ENCODE measurements around the gene UQCRHL.
"Not testable (repeated sequence)": the region's sequence is repeated elsewhere in the genome, so short reads cannot be mapped to it uniquely, and the experiment has no call there.

UQCRHL gene

DNA sequence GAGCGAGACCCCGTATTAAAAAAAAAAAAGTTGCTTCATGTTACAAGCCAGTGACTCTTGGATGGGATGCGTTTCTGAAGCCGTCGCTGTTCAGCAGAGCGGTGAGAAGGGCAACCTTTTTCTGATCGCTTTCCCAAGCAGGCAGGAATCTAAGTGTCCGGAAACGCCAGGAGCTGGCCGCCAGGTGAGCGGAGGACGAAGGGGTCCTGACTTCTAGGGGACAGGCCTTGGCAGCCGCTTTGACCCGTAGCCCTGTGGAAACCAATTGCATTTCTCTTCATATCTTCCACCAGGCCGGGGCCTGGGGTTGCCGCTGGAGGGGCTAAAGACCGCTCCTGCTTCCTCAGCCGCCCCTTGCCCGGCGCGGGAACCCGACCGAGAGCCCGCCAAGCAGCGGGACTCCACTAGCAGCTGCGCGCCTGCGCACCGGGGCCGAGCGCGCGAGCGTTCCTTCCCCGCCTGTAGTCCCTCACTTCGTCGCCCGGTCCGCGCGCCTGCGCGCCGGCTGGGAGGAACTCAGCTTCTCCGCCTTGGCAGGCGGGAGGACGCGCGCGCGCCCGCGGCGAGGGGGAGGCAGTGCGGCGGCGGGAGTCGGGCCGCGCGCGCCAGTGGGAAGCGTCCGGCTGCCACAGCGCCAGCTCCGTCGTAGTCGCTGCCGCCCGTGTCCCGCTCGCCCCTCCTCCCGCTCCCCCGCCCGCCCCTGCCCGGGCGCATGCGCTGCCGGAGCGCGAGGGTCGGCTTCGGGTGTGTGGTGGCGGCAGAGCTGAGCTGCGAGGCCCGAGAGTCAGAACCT is 39.8 kb upstream of the UQCRHL start, which contains the start of gene SPEN:
TSS of gene SPEN (plus strand) at position 608 of the 793 bp plus-strand sequence. CDS start 361 bp downstream, outside the sequence.
- Histone ChIP-seq H3K4me1 (ENCODE audit: control insufficient read depth in 1 of 2, insufficient read depth in 2 of 2, low read length in 2 of 2) (peaks cover 6 to 32% of the 10 kb centered on the region in 2 donors), H3K36me3 (ENCODE audit: control insufficient read depth in 1 of 2, insufficient read depth in 2 of 2, low read length in 2 of 2) (no peaks in the 10 kb centered on the region), H3K27ac (ENCODE audit: low read length) (peak within 1 kb of the TSS; percentile 98), H3K9me3 (ENCODE audit: control insufficient read depth in 1 of 2, low read length in 2 of 2) (no peaks in the 10 kb centered on the region), H3K27me3 (ENCODE audit: low read depth, low read length) (no peaks in the 10 kb centered on the region), H3K4me3 (ENCODE audit: low read depth in 1 of 2, low read length in 2 of 2) (peak within 1 kb of the TSS; percentile 77 to 98)

DNA sequence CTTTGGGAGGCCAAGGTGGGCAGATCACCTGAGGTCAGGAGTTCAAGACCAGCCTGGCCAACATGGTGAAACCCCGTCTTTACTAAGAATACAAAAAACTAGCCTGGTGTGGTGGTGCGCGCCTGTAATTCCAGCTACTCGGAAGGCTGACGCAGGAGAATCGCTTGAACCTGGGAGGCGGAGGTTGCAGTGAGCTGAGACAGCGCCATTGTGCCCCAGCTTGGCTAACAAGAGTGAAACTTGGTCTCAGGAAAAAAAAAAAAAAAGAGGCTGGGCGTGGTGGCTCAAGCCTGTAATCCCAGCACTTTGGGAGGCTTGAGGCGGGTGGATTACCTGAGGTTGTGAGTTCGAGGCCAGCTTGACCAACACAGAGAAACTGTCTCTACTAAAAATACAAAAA is 38.6 kb upstream of the UQCRHL start:
- not testable (repeated sequence) for H3K27ac ChIP-seq (ENCODE audit: low read length); H3K9me3 ChIP-seq (ENCODE audit: control insufficient read depth in 1 of 2, low read length in 2 of 2)
- H3K4me1 ChIP-seq (ENCODE audit: control insufficient read depth in 1 of 2, insufficient read depth in 2 of 2, low read length in 2 of 2), result peaks cover 6 to 23% of the 10 kb centered on the region in 2 donors

GRCh38 chr1:15843826-15844572 is 36.5 kb upstream of the UQCRHL start:
- Histone ChIP-seq H3K27me3 (ENCODE audit: low read depth, low read length) (no peaks in the 10 kb centered on the region), H3K36me3 (ENCODE audit: control insufficient read depth in 1 of 2, insufficient read depth in 2 of 2, low read length in 2 of 2) (no peaks in the 10 kb centered on the region), H3K9me3 (ENCODE audit: control insufficient read depth in 1 of 2, low read length in 2 of 2) (no peaks in the 10 kb centered on the region), H3K4me3 (ENCODE audit: low read depth in 1 of 2, low read length in 2 of 2) (no peak overlapping the region), H3K4me1 (ENCODE audit: control insufficient read depth in 1 of 2, insufficient read depth in 2 of 2, low read length in 2 of 2) (peaks cover 0 to 17% of the 10 kb centered on the region in 2 donors), H3K27ac (ENCODE audit: low read length) (no peak overlapping the region)

More for the DNA sequence above, 38.6 kb upstream of the UQCRHL start:
- H3K36me3 ChIP-seq (ENCODE audit: control insufficient read depth in 1 of 2, insufficient read depth in 2 of 2, low read length in 2 of 2); H3K4me3 ChIP-seq (ENCODE audit: low read depth in 1 of 2, low read length in 2 of 2); H3K27me3 ChIP-seq (ENCODE audit: low read depth, low read length): not testable (repeated sequence)

DNA sequence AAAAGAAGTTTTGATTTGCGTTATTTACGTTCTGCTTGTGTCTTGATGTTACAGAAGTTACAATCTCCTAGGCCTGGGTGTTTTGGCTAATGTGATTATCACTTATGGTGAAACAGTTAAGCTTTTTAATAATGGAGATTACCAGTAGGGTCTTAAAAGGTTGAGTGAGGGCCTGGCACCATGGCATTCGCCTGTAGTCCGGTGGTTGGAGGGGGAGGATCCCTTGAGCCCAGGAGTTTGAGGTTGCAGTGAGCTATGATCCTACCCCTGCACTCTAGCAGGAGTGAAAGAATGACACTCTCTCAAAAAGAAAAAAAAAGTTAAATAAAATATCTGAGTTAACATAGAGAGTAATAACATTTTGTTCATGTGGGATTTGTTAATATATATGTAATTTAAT is 31.3 kb upstream of the UQCRHL start:
- H3K27me3 ChIP-seq (ENCODE audit: low read depth, low read length), result no peaks in the 10 kb centered on the region
- no peak overlapping the region for H3K4me3 ChIP-seq (ENCODE audit: low read depth in 1 of 2, low read length in 2 of 2)
- H3K9me3 ChIP-seq (ENCODE audit: control insufficient read depth in 1 of 2, low read length in 2 of 2), result no peaks in the 10 kb centered on the region
- peaks cover 0 to 11% of the 10 kb centered on the region in 2 donors for H3K36me3 ChIP-seq (ENCODE audit: control insufficient read depth in 1 of 2, insufficient read depth in 2 of 2, low read length in 2 of 2)
- no peaks in the 10 kb centered on the region for H3K4me1 ChIP-seq (ENCODE audit: control insufficient read depth in 1 of 2, insufficient read depth in 2 of 2, low read length in 2 of 2)
- no peak overlapping the region for H3K27ac ChIP-seq (ENCODE audit: low read length)

DNA sequence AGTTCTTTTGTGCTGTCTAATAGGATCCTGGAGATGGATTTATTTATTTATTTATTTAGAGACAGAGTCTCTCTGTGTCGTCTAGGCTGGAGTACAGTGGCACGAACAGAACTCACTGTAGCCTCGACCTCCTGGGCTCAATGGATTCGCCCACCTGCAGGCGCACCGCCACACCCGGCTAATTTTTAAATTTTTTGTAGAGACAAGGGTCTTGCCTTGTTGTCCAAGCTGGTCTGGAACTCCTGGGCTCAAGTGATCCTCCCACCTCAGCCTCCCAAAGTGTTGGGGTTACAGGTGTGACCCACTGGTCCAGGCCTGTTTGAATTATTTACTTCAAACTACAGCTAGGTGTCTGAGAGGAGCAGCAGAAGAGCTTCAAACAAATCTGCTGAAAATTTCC is 30.5 kb upstream of the UQCRHL start:
- peaks cover 0 to 6% of the 10 kb centered on the region in 2 donors for H3K4me1 ChIP-seq (ENCODE audit: control insufficient read depth in 1 of 2, insufficient read depth in 2 of 2, low read length in 2 of 2)
- H3K36me3 ChIP-seq (ENCODE audit: control insufficient read depth in 1 of 2, insufficient read depth in 2 of 2, low read length in 2 of 2), result peaks cover 0 to 11% of the 10 kb centered on the region in 2 donors
- H3K27ac ChIP-seq (ENCODE audit: low read length), result no peak overlapping the region
- H3K9me3 ChIP-seq (ENCODE audit: control insufficient read depth in 1 of 2, low read length in 2 of 2), result no peaks in the 10 kb centered on the region
- no peaks in the 10 kb centered on the region for H3K27me3 ChIP-seq (ENCODE audit: low read depth, low read length)
- H3K4me3 ChIP-seq (ENCODE audit: low read depth in 1 of 2, low read length in 2 of 2), result no peak overlapping the region

GRCh38 chr1:15836772-15837669 is 29.6 kb upstream of the UQCRHL start:
- Histone ChIP-seq H3K4me3 (ENCODE audit: low read depth in 1 of 2, low read length in 2 of 2) (peak overlapping the region; percentile 37 to 87), H3K36me3 (ENCODE audit: control insufficient read depth in 1 of 2, insufficient read depth in 2 of 2, low read length in 2 of 2) (peaks cover 0 to 11% of the 10 kb centered on the region in 2 donors), H3K27me3 (ENCODE audit: low read depth, low read length) (no peaks in the 10 kb centered on the region), H3K9me3 (ENCODE audit: control insufficient read depth in 1 of 2, low read length in 2 of 2) (no peaks in the 10 kb centered on the region), H3K27ac (ENCODE audit: low read length) (peak overlapping the region; percentile 31), H3K4me1 (ENCODE audit: control insufficient read depth in 1 of 2, insufficient read depth in 2 of 2, low read length in 2 of 2) (peaks cover 0 to 11% of the 10 kb centered on the region in 2 donors)

DNA sequence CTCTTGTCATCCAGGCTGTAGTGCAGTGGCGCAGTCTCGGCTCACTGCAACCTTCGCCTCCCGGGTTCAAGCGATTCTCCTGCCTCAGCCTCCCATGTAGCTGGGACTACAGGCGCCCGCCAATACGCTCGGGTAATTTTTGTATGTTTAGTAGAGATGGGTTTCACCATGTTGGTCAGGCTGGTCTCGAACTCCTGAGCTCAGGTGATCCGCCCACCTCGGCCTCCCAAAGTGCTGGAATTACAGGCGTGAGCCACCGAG is 29.0 kb upstream of the UQCRHL start:
- H3K27me3 ChIP-seq (ENCODE audit: low read depth, low read length); H3K9me3 ChIP-seq (ENCODE audit: control insufficient read depth in 1 of 2, low read length in 2 of 2): not testable (repeated sequence)
- Histone ChIP-seq H3K36me3 (ENCODE audit: control insufficient read depth in 1 of 2, insufficient read depth in 2 of 2, low read length in 2 of 2) (peaks cover 0 to 11% of the 10 kb centered on the region in 2 donors), H3K4me3 (ENCODE audit: low read depth in 1 of 2, low read length in 2 of 2) (peak overlapping the region; percentile 74 to 87), H3K4me1 (ENCODE audit: control insufficient read depth in 1 of 2, insufficient read depth in 2 of 2, low read length in 2 of 2) (peaks cover 0 to 11% of the 10 kb centered on the region in 2 donors), H3K27ac (ENCODE audit: low read length) (peak overlapping the region; percentile 99)

DNA sequence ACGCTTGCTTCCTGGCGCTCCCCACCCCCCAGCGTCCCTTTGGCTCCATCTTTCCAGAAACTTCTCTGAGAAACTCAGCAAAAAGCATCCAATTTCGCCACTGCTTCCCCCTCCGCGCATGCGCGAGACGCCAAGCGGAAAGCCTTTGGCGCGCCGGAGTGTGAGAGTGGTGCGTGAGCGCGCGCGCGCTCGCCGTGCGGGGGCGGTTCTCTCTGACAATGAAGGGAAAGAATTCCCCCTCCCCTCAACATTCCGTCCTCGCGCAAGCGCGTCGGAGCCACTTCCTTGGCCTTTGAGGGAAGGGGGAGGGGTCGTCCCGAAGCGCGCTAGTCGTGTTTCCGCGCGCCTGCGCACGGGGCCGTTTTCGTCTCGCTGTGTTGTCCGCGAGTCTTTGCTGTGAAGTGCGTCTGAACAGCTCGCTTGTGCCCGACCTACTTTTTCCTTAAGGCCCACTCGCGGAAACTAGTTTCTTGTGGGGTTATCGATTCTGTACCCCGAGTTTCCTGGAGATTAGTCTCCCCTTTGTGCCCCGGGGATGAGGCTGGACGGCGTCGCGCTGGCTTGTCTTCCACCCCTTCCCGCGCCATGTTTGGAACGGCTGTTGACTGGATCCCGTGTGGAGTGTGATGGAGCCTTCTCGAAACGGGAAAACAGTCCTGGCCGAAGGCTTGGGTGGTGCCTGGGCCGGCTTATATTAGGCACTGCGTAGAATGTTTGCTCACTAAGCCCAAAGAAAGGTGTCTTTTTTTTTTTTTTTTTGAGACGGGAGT is 28.5 kb upstream of the UQCRHL start:
- peaks cover 0 to 11% of the 10 kb centered on the region in 2 donors for H3K4me1 ChIP-seq (ENCODE audit: control insufficient read depth in 1 of 2, insufficient read depth in 2 of 2, low read length in 2 of 2)
- H3K36me3 ChIP-seq (ENCODE audit: control insufficient read depth in 1 of 2, insufficient read depth in 2 of 2, low read length in 2 of 2), result peaks cover 0 to 11% of the 10 kb centered on the region in 2 donors

DNA sequence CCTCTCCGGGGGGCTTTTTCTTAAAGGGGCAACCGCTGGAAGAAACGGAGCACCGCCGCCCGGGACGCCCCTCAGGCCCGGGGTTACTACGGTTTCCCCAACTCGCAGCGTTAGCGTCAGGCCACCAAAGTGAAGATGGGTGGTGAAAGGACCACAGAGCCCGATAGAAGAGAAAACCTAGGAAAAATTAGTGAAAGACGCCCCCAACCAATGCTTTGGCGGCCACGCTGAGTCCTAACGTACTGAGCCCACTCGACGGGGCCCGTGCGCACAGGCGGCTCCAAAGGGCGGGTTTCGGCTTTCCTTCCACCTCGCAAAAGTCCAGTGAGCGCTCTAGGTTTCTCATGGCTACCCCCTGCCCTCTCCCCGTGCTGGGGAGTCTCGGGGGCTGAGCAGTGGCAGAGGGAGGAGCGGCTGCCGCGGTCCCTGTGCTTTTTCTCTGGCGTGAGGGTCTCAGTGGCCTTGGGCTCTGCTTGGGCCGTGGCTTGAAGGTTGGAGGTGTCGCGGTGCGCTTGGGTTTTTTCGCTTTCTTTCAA is 27.8 kb upstream of the UQCRHL start:
- Histone ChIP-seq H3K27me3 (ENCODE audit: low read depth, low read length) (no peaks in the 10 kb centered on the region), H3K27ac (ENCODE audit: low read length) (peak overlapping the region; percentile 99), H3K4me3 (ENCODE audit: low read depth in 1 of 2, low read length in 2 of 2) (peak overlapping the region; percentile 83 to 87), H3K36me3 (ENCODE audit: control insufficient read depth in 1 of 2, insufficient read depth in 2 of 2, low read length in 2 of 2) (peaks cover 0 to 11% of the 10 kb centered on the region in 2 donors), H3K9me3 (ENCODE audit: control insufficient read depth in 1 of 2, low read length in 2 of 2) (no peaks in the 10 kb centered on the region), H3K4me1 (ENCODE audit: control insufficient read depth in 1 of 2, insufficient read depth in 2 of 2, low read length in 2 of 2) (peaks cover 0 to 17% of the 10 kb centered on the region in 2 donors)

More for the DNA sequence above, 28.5 kb upstream of the UQCRHL start:
- H3K9me3 ChIP-seq (ENCODE audit: control insufficient read depth in 1 of 2, low read length in 2 of 2), result no peaks in the 10 kb centered on the region
- no peaks in the 10 kb centered on the region for H3K27me3 ChIP-seq (ENCODE audit: low read depth, low read length)
- H3K4me3 ChIP-seq (ENCODE audit: low read depth in 1 of 2, low read length in 2 of 2), result peak overlapping the region; percentile 83 to 87
- H3K27ac ChIP-seq (ENCODE audit: low read length), result peak overlapping the region; percentile 99

- no peaks in the 10 kb centered on the region for H3K9me3 ChIP-seq (ENCODE audit: control insufficient read depth in 1 of 2, low read length in 2 of 2)
- peak overlapping the region; percentile 87 to 89 for H3K4me3 ChIP-seq (ENCODE audit: low read depth in 1 of 2, low read length in 2 of 2)
- H3K36me3 ChIP-seq (ENCODE audit: control insufficient read depth in 1 of 2, insufficient read depth in 2 of 2, low read length in 2 of 2), result peaks cover 0 to 11% of the 10 kb centered on the region in 2 donors
- peak overlapping the region; percentile 99 for H3K27ac ChIP-seq (ENCODE audit: low read length)
- H3K27me3 ChIP-seq (ENCODE audit: low read depth, low read length), result no peaks in the 10 kb centered on the region
- peaks cover 0 to 19% of the 10 kb centered on the region in 2 donors for H3K4me1 ChIP-seq (ENCODE audit: control insufficient read depth in 1 of 2, insufficient read depth in 2 of 2, low read length in 2 of 2)
Measured at GRCh38 chr1:15834406-15835204, 27.2 kb upstream of the UQCRHL start.

Measured in muscle layer of duodenum (tissue), 2 donors.